ENCODE results near the gene SAV1. TPM values are rescaled to one million over a fixed set of nuclear protein-coding genes. Genes with fewer than 3 reads are reported as not detected.

Gene SAV1
- total RNA-seq, 2 donors from 2014 or later: 9.4 to 12.4 TPM

DNA sequence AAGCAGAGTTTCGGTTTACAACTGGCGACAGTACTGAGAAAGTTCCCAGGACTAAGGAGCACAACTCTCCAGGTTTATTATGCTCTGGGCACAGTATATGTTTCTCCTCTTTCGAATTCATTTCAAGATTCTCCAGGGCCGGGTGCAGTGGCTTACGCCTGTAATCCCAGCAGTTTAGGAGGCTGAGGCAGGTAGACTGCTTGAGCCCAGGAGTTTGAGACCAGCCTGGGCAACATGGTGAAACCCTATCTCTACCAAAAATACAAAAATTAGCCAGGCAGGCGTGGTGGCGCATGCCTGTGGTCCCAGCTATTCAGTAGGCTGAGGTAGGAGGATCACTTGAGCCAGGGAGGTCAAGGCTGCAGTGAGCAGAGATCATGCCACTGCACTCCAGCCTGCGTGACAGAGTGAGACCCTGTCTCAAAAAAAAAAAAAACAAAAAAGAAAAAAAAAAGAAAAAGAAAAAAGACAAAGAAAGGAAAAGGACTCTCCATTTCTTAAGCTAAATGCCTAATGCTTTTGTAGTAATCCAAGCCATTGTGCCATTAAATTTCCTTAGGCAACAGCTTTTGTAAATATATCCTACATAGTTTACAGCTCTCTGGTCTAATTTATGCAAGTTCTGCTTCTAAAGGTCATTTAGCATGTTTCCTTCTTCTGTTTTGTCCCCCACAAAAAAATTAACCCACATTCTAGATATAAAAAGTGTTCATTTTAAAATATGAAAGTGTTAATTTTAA, 73.4 kb downstream of the SAV1 start:
- H3K9me3 Mint-ChIP-seq: no peaks in the 10 kb centered on the region
- H3K27ac Mint-ChIP-seq: no peak overlapping the region
- H3K4me3 Mint-ChIP-seq: no peak overlapping the region
- H3K27me3 Mint-ChIP-seq (ENCODE audit: low read depth): no peaks in the 10 kb centered on the region
- ATAC-seq (replicated peaks in 1 of 2) (no peak), DNase-seq (no peak)
- H3K4me1 Mint-ChIP-seq (ENCODE audit: low read depth): no peaks in the 10 kb centered on the region
- no peaks in the 10 kb centered on the region for H3K36me3 Mint-ChIP-seq (ENCODE audit: insufficient read depth in 2 of 2)

DNA sequence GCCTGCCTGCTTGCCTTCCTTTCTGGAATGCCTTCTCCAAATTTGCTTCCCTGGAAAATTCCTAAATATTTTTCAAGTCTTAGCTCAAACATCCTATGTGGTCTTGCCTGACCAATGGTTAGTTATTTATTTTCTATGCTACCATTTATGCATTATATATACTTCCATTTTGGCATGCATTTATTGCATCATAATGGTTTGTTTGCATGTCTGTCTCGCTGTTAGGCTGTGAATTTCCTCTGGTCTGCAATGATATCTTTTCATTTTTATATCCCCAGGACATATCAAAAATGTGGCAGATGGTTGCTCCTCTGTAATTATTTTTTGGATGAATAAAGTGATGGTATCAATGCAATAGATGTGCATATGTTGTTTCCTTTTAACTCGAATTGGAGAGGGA, 77.6 kb downstream of the SAV1 start:
- no peaks in the 10 kb centered on the region for H3K27me3 Mint-ChIP-seq (ENCODE audit: low read depth)
- no peaks in the 10 kb centered on the region for H3K9me3 Mint-ChIP-seq
- DNase-seq: no peak
- no peak overlapping the region for H3K4me3 Mint-ChIP-seq
- no peak overlapping the region for H3K27ac Mint-ChIP-seq
- H3K36me3 Mint-ChIP-seq (ENCODE audit: insufficient read depth in 2 of 2): no peaks in the 10 kb centered on the region
- ATAC-seq (replicated peaks in 1 of 2): no peak
- H3K4me1 Mint-ChIP-seq (ENCODE audit: low read depth): no peaks in the 10 kb centered on the region

Other genes with a start within 250 kb of the SAV1 start
- gene MAP4K5, start 135.7 kb downstream of the SAV1 start, total RNA-seq: 10 to 100 TPM; 19.0 to 20.8 TPM
- under 1 TPM; 0.77 to 0.93 TPM for gene ATL1, start 108.2 kb downstream of the SAV1 start, total RNA-seq
- gene NIN, start 162.9 kb upstream of the SAV1 start, total RNA-seq: 10 to 100 TPM; 46.1 to 60.0 TPM
- gene ABHD12B, start 203.7 kb upstream of the SAV1 start, total RNA-seq: not detected